GM04503 (cell line): Measurements from ENCODE around the gene ZNF554.
"Not testable (repeated sequence)": the region's sequence is repeated elsewhere in the genome, so short reads cannot be mapped to it uniquely, and the experiment has no call there.

ENCODE experiments used
- DNase-seq: peaks from one replicate; pipeline ENCODE4 v3.0.0-alpha.2; 2012; ENCODE audit warnings: low read depth

ZNF554 gene

DNA sequence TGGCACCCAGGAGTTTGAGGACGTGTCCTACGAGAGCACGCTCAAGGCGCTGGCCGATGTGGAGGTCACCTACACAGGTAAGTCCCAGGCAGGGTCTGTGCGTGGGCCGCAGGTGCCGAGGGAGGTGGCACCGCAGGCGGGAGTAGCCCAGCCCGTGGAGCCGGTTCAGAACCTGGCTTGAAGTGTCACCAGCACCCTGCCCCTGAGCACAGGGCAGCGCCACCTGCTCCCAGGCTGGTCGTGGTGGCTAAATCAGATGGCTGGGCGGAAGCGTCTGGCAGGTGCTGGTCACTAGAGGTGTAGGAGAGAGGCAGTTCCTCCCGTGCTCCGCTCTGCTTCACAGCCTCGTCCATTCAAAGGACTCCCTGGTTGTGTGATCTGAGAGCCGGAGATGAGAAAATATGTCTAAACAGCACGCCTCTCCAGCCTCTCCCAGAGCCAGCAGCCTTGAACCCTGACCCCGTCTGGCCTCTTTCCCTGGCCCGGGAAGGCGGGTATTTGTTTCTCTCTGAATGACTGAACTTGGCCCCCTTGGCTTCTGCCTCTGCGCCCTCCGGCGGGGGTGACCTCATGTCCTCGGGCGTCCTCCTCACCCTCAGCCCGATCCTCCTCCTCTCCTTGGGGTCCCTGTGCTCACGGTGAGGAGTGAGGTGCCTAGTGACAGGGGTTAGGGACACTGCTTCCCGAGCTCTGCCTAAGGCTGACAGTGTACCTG lies 29.0 kb upstream of the ZNF554 start:
- DNase-seq = no peak

- no peak for DNase-seq
Measured at GRCh38 chr19:2791440-2791839, 28.2 kb upstream of the ZNF554 start.

DNA sequence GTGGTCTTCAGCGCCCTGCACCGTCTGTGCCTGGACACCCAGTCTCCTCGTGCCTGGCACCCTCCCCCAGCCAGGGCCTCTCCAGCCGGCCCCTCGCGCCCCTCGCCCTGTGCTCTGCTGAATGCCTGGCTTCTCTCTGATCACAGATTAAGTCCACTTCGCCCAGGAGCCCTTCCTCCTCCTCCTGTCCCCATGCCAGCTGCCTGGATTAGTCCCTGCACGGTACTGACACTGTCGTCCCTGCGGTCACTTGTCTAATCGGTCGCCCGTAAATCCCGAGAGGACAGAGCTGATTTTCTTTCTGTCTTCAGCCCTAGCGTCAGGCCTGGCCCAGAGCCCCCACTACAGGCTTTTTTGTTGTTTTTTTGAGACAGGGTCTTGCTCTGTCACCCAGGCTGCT lies 27.8 kb upstream of the ZNF554 start:
- no peak for DNase-seq

GRCh38 chr19:2792666-2793065 lies 27.0 kb upstream of the ZNF554 start:
- not testable (repeated sequence) for DNase-seq

GRCh38 chr19:2793126-2793525 lies 26.5 kb upstream of the ZNF554 start:
- no peak for DNase-seq

GRCh38 chr19:2793577-2793976 lies 26.1 kb upstream of the ZNF554 start:
- DNase-seq = no peak

- no peak for DNase-seq
Measured at GRCh38 chr19:2795827-2796658, 23.6 kb upstream of the ZNF554 start.

DNA sequence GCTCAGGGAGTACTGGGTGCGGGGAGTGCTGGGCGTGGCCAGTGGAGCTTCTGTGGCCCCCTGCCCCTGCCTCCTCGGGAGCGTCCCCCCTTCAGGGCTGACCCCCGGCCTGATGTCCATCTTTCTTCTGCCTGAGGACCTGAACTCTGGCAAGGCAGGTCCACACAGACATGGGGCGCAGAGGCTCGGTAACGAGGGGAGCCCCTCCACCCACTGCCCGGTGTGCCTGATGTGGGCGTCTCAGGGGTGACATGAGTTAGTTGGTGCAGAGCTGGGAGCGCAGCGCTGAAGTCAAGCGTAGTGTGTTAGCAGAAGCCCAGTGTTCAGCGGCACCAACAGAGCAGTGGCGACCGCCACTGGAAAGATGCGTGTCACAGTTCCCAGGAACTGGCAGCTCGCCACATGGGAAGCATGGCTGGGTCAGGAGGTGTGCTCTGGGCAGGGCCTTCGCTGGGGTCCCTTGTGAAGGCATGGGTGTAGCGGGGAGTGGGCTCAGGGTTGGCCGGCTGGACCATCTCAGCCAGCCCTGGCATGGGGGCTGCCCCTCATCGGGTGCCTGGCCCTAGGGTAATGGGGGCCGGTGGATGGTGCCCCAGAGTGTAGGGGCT lies 22.9 kb upstream of the ZNF554 start:
- DNase-seq = no peak

GRCh38 chr19:2797280-2797679 lies 22.4 kb upstream of the ZNF554 start:
- DNase-seq = no peak

DNA sequence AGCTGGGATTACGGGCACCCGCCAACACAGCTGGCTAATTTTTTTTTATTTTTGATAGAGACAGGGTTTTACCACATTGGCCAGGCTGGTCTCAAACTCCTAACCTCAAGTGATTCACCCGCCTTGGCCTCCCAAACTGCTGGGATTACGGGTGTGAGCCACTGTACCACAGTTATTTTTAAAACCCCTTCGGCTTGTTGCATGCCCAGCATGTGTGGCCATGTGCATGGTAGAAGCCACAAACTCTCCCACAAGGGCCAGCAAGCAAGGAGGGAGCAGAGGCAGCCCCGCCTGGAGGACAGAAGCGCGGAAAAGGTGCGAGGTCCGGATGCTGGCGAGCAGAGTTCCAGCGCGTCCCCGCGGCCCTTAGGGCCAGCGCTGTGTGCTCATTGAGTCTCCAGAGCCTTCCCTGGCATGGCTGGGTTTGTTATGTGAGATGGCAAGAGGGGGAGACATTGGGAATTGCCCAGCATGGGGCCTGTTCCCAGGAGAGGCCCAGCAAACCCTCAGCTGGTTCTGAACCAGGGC lies 21.4 kb upstream of the ZNF554 start:
- DNase-seq = no peak

DNA sequence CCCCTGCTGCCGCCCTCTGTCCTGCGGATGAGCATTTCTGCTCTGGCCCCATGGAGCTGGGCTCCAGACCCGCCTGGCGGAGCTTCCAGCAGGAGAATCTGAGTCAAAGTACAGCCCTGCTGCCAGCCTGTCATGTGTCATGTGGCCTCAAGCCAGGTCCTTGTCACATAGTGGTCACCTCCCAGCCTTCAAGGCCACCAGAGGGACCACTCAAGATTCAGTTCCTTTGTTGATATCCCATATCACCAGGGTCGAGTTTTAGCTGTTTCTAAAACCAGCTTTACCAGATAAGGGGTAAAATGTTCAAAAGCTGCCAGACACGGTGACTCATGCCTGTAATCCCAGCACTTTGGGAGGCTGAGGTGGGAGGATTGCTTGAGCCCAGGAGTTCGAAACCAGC lies 20.9 kb upstream of the ZNF554 start:
- no peak for DNase-seq

DNA sequence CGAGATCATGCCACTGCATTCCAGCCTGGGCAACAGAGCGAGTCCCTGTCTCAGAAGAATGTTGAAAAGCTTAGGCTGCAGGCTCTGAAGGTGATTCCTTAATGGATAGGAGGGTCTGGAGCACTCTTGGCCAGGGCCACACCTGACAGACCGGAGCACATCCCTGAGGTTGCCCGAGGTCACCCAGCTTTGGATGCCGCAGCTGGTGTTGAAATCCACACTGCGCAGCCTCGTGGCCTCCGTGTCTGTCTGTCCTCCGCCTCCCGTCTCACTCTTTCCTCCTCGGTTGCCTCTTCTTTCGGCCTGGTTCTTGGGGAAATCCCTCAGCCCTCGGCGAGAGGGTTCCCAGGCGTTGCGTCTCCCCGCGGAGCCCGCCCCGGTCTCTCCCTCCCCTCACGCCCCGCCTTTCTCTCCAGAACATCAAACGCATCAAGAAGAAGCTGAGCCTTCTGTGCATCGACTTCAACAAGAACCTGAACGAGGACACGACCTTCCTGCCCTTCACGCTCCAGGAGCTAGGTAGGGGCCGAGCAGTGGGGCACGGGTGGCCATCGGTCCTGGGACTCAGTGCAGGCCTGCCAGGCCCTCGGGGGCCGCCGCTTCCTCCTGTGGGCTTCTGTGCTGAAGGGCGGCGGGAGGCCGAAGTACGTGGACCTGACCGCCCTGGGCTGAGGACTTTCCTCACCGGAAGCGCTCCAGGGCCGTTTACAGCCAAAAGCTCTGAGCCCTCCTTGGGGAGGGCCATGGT lies 20.2 kb upstream of the ZNF554 start:
- no peak for DNase-seq

- no peak for DNase-seq
Measured at GRCh38 chr19:2800506-2800905, 19.2 kb upstream of the ZNF554 start.

GRCh38 chr19:2802826-2803225 lies 16.8 kb upstream of the ZNF554 start:
- DNase-seq = no peak

DNA sequence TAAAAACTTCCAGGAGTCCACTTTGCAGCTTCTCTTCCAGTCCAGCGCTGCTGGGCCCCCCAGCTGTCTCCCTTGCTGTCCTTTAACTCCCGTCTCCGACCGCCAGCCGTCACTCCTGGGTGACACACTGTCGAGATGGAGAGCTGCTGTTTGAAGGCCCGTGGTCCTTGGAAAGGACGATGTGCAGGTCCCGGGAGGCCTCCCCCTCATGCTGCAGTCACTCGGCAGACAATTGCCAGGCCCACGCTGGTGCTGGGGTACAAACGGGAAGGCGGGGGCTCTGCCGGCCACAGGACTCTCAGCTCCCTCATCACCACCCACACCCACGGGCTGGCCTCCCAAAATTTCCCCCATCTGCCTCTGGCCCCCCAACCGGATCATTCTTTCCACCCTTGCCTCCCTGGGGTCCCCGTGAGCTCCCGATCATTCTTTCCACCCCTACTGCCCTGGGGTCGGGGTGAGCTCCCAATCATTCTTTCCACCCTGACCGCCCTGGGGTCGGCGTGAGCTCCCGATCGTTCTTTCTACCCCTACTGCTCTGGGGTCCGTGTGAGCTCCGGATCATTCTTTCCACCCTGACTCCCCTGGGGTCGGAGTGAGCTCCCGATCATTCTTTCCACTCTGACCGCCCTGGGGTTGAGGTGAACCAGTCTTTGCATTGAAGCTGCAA lies 16.0 kb upstream of the ZNF554 start:
- no peak for DNase-seq

- DNase-seq = no peak
Measured at GRCh38 chr19:2804156-2805004, 15.3 kb upstream of the ZNF554 start.

DNA sequence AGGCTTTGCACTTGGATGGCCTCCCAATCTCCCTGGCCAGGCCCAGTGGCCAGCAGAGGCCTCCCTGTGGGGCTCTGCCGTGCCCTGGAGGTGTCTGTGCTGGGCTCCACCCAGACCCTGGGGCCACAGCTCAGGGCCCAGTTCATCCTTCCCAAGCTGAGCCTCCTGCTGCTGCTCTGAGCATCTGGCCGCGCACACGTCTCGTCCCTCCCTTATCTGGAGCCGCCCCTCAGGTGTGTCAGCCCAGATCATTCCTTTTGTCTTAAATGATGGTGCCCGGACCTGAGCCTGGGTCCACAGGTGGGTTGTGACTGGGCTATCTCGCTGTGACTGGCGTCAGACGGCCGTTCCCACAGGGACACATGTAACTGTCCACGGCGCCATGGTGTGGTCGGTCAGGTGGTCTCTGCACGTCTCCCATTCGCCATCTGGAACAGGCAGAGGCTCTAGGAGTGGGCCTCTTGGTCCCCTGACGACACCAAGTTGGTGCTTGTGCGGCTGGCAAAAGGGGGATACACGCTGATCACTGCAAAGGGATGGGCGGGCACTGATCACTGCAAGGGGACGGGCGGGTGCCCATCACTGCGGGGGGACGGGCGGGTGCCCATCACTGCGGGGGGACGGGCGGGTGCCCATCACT lies 14.3 kb upstream of the ZNF554 start:
- no peak for DNase-seq

GRCh38 chr19:2805991-2806649 lies 13.5 kb upstream of the ZNF554 start:
- no peak for DNase-seq

DNA sequence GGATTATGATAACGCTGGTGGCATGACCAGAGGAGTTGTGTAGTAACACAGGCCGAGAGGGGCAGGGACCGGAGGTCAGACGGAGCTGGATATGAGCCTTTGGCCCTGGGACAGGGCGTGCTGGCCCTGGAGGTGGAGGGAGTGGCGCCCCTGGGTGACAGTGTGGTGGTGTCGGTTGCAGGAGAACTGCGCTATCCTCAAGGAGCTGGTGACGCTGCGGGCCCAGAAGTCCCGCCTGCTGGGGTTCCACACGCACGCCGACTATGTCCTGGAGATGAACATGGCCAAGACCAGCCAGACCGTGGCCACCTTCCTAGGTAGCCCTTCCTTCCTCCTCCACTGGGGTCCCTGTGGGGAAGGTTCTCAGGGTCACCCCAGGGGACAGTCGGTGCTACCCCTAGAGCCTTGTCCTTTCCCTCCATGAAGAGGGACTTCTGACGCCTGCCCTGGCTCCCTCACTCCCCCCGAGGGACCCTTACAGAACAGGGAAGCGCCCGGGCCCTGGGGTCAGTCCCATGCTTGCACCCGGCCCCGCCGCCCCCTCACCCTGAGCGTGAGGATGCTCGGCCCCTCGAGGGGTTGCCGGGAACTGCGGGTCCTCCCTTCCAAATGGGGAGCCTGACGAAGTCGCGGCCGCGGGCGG lies 12.8 kb upstream of the ZNF554 start:
- DNase-seq = no peak
